Dedifferentiated amniotic fluid mesenchymal stem cell (primary cell): ENCODE results near the gene RCAN3.

Experiments
- DNase-seq: peaks from one replicate; pipeline ENCODE4 v3.0.0-alpha.2; 2016; ENCODE audit errors: extremely low spot score

RCAN3 gene

DNA sequence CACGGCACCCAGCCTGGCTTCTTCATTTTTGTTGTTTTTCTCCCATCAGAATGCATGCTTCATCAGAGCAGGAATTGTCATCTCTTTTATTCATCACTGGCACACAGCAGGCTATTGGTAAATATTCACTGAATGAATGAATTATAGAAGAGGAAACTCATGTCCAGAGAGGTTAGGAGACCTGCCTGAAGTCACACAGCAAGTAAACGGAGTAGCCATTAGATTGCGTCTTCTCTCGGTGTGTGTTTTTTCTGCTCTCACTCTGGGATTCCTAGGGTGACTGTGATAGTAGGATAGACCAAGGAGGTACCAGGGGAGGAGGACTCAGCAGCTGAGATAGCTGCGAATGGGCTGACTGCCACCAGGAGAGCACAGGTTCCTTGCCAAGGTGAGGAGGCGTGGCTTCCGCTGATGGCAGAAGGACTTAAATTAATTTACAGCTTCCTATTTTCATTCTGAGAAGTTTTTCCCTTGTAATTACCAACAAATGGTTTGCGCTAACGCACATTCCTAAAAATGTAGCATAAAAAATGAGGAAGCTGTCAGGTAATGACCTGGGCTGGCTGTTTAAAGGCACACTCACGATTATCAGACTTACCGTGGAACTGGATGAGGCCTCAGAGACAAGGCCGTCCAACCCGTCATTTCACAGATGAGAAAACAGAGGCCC is 48.8 kb downstream of the RCAN3 start:
- no peak for DNase-seq

DNA sequence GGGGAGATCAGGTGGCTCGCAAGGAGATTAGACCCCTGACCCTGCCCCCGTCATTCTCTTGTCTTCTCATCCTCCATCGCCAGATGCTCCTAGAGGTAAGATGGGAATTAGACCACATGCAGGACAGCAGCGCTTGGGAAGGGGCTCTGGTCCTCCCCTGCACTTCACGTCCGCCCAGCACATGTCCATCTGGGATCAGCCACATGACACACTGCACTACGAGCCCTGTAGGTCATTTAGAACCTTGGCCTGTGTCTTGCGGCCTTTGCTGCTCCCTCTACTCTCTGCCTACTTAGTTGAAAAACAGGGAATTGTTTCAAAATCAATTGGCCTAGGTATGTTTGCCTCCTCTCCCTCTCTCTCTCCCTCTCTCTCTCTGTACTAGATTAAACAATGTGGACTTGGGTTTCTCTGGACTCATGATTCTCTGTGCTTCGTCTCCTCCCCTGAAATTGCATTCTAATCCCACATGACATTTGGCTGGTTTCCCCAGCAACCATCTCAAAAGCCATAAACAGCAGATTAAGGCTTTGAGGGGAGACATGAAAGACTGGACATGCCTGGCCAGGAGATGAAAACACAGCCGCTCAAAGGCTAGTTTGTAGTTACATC is 49.4 kb downstream of the RCAN3 start:
- DNase-seq = no peak

DNA sequence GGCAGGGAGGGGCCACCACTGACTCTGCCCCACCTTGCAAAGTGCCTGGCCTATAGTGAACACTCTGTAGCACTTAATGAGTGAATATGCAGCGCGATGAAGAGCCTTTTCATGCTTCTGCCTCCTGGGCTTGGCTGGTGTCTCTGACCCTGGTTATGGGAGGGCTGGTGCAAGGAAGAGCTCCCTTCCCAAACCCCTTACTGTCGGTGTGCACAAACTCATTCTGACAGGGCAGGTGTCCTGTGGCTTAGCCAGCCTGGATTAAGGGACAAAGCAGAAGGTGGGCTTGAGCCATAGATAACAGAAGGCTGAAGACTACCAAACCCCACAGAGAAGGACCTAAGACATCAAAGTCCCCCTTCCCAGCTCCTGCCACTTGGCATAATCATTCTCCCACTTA is 51.3 kb downstream of the RCAN3 start:
- no peak for DNase-seq

DNA sequence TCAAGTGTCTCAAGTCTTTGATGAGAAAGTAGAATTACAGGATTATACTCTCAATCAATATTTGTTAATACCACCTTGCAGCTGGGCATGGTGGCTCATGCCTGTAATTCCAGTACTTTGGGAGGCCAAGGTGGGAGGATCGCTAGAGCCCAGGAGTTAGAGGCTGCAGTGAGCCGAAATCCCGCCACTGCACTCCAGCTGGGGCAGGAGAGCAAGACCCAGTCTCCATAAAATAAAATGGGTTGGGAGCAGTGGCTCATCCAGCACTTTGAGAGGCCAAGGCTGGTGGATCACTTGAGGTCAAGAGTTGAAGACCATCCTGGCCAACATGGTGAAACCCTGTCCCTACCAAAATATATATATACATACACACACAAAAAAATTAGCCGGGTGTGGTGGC is 52.1 kb downstream of the RCAN3 start:
- DNase-seq = no peak

DNA sequence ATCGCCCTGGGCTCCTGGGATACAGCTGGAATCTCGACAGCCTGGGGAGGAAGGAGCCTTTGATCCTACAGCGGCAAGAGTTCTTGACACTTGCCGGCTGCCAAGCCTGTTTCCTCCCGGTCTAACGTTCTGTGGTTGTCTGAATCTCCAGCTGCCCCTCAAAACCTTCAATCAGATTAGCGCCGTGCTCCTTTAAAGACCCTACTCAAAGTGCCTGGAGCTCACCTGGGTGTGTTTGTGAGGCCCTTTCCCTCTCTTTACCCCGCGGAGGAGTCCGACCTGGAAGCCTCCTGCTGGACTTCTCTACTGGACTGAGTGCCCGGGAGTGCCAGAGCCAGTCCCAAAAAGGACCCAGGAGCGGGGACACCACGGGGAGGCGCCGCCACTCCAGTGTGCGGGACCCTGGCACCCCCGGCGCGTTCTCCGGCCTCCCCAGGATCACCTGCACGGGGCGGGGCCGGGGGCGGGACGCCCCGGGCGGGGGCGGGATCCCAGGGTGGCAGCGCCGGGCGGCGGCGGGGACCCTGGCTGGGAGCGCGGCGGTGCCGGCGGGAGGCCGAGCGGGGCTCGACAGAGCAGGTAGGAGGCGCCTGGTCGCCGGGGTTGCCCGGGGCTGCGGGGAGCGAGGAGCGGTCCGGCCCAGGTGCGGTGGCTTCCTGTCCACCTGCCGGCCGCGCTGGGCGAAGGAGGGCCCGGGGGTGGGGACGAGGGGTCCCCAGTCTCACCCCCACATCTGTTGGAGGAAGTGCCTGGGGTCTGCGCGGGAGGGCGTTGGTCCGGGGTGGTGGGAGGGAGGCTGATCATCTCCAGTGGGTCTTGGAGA is 53.2 kb downstream of the RCAN3 start, which contains the start of gene NCMAP:
NCMAP (plus strand) TSS at position 497 of the 823 bp plus-strand sequence. CDS start 39,344 bp downstream, outside the sequence.
- no peak for DNase-seq

DNA sequence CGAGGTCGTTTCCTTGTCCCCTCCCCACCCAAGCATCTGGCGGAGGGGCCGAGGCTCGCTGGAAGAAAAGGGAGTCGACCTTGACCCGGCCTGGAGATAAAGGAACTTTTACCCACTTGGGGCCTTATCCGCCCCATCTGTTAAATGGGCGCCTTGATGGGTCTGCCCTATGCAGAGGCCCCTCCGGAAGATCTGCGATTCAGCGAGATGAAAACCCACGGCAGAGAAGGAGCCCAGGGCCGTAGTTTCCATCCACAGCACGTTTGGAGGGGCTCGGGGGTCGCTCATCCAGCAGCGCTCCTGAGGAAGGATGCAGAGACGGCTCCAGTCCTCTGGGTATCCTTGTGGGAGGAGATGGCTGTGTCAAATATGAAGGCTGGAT is 53.8 kb downstream of the RCAN3 start:
- no peak for DNase-seq

DNA sequence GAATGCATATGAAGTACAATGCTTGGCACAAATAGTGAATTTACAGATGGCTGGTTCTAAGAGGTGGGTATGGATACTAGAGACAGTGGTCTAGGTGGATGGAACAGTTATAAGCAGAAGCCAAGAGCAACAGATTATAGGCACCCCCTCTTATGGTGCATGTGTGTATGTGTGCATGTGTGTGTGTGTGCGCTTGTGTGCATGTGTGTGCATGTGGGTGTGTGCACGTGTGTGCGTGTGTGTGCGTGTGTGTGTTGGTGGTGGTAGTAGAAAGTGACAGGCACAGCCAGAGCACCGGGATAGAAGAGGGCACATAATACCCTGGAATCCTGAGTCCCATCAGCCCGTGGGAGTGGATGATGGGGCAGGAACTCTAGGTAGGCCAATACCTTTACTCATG is 54.6 kb downstream of the RCAN3 start:
- no peak for DNase-seq

DNA sequence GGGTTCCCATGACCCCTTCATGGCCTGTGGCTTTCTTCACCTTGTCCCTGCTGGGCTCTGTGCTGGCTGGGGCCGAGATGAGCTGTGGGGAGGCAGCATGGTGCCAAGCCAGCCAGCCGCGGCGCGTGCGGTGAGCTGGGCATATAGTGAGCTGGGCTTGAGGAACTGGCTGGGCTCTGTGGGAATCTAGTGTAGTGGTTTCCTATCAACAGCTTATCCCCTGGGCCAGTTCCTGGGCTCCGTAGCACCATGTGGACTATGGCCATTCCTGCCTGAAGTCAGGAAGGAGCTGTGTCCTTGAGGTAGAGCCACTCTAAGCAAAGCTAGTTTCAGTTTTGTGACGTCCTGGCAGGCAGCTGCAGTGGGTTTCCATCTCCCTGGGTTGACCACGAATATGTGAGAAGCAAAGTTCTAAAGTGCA is 55.1 kb downstream of the RCAN3 start:
- no peak for DNase-seq

DNA sequence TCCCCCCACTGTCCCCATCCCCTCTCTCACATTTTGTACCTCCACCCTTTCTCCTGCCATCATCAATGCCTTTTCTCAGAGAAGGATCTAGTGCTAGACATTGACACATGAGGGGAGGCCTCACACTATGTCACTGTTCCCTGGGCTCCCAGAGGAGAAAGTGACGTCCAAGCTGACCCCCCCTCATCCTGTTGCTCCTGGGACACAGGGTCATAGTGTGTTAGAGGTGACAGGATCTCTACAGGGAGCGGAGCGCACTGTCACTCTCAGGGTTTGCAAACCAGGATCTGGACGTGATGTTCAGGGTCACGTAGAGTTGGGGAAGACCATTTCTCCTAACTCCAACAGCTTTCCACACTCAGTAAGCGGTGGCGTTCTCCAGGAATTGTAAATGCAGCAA is 55.8 kb downstream of the RCAN3 start:
- no peak for DNase-seq

DNA sequence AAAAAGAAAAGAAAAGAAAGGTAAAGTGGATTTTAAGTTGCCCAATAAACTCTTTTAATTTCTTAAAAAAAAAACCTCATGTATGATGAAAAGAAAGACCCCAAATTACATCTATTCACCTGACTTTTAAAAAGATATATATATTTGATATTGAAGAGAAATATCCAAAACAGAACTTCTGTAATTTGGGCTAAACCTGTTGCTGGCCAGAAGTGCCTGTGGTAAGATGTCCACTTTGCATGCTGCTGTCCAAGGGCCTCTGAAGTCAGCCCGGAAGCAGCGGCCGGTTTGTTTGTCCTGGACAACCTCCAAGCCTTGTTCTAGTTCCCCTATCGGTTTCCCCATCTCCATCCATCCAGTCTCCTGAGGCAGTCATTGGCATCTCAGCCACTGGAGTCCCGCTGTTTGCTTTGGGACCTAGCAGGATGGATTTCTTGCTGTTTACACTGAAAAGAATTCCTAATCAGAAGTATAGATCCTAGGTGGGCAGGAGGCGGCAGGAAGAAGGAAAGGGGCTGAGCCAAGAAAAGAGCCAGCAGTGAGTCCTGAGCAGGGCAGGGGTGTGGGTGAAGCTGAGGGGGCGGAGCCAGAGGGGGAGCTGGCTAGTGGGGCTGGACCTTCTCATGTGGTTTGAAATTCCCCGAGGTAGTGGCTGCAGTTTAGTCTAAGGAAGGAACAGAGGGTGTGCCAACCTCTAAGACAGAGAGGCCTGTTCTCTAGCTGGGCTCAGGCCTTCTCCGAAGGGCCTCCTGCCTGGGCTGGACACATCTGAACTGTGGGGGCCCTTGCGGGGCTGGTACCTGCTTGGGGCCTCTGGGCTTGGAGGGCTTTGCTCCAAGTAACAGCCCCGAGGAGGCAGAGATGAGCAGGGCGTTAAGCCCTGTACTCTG is 56.5 kb downstream of the RCAN3 start:
- DNase-seq = peak; percentile 19

DNA sequence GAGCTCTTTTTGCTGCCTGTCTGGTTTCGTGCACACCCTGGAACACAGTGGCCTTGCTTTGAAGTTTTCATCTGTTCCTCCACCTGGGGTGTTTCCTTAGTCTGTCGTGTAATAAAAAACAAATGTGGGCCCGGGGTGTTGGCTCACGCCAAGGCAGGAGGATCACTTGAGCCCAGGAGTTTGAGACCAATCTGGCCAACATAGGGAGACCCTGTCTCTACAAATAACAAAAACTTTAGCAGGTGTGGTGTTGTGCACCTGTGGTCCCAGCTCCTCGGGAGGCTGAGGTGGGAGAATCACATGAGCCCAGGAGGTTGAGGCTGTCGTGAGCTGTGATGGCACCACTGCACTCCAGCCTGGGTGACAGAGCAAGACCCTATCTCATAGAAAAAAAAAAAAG is 57.7 kb downstream of the RCAN3 start:
- DNase-seq = no peak

DNA sequence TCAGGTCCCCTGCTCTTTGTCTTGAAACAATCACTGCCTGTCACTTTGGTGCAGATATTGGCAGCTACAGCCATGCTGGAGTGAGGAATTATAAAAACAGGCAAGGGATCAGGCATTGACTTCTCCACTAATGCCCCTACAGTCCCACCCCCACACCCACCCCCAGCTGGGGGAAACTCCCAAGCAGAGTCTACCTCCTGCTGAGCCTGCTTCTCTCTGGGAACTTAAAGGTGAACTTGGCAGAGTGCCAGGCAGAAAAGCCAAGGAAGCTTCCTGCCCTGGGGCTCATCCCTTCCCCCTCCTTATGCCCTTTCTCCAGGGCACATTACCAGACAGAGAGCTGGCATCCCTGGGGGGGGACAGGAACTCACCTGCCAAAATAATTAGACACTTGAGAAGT is 60.0 kb downstream of the RCAN3 start:
- DNase-seq = no peak

DNA sequence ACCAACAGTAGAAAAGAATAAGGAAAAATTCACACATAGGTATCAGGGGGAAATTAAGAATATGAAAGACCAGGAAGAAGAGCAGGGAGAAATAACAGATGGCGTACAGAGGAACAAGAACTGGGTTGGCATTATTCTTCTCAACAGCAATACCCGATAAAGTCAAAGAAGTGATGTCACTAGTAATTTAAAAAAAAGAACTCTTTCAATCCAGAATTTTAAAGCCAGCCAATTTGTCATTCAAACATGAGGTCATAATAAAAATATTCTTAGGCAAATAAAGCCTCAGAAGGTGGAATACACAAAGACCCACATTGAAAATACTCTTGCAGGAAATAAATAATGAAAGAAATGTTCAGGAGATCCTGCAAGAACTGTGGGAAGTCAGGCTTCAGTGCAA is 62.1 kb downstream of the RCAN3 start:
- no peak for DNase-seq

DNA sequence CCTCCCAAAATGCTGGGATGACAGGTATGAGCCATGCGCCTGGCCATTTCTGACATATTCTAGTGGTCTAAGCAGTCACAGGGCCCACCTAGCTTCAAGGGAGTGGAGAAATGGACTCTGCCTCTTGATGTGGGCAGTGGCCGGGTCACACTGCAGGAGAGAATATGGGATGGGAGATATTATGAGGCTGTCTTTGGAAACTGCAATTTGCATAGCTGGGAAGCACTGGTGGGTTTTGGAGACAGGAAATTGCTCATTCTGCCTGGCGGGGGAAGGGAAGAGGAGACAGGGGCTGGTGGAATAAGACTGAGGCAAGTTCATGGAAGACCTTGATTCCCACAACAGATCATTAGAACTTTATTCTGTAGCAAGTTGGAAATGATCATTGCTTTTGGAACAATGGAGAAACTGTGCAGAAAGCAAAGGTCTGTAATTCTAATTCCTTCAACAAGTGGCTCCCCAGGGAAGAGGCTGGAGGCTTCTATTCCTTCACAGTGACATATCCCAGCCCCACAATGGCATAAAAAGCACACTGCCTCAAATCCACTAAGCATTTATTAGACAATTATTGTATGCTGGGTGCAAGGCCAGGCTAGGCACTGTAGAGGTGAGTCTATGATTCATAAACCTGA is 63.7 kb downstream of the RCAN3 start:
- no peak for DNase-seq

DNA sequence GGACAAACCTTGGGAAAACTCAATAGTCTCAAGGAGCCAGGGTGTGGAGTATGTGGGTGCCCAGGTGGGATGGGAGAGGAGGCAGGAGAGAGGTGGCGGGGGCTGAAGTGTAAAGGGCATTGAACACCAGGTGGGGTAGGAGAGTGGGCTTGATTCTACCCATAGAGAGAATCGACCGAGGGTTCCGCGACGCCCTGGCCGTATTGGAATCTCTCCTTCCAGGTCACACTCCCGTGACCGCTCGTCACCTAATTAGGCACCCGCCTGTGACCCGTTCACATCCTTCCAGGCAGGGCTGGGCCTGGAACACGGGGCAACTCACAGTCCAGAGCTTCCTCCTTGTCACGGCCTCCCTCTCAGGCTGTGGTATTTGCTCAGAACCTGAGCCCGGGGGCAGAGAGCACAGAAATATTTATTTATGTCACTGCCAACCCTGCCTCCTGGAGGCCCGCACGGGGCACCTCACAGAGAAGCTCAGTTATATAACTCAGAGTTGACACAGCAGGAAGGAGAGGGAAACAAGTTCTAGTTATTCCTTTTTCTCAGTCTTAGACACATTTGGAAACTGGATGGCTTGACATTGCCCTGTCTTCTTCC is 65.3 kb downstream of the RCAN3 start:
- peak; percentile 54 for DNase-seq

DNA sequence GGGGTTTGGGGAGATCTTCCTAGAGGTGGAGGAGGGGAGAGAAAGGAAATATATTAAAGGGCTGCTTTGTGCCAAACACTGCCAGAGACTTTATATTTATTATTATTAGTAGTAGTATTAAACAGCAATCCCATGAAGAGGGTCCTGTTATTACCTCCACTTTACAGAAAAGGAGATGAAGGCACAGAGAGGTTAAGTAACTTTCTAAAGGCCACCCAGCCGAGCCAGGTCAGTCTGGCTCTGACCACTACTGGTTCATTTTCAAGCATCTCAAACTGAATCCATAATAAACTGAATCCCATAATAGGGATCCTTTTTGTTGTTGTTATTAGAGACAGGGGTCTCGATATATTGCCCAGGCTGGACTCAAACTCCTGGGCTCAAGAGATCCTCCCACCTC is 65.8 kb downstream of the RCAN3 start:
- DNase-seq = no peak

DNA sequence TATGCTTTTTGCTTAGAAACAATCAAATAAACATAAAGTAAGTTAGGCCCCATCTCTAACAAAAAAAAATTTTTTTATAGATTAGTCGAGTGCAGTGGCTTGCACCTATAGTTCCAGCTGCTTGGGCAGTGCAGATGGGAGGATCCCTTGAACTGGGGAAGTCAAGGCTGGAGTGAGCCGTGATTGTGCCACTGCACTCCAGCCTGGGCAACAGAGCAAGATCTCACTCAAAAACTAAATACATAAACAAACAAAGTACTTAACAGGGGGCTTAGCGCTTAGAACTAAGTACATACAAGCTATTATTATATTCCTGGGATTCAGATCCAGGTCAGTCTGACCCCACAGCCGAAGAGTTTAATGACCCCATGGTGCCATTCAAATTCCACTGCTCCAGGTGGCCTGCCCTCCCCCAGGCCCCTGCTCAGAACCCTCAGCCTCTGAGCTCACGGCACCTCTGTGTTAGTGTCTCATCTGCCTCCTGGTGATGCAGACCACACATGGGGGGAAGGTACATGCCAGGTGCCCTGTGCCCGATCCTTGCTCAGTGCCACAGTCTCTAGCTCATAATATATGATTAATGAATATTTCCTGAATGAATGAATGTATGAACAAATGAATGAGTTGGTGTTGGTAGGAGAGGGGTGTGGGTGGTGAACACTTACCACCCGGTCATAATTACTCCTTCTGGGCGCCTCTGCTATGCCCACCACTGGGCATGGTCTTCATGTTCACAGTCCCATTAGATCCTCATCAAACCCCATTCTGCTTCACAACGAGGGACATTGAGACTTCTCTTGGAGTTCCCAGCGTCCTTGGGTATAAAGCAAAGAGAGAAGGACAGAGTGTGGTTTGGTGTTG is 67.9 kb downstream of the RCAN3 start:
- DNase-seq = no peak

DNA sequence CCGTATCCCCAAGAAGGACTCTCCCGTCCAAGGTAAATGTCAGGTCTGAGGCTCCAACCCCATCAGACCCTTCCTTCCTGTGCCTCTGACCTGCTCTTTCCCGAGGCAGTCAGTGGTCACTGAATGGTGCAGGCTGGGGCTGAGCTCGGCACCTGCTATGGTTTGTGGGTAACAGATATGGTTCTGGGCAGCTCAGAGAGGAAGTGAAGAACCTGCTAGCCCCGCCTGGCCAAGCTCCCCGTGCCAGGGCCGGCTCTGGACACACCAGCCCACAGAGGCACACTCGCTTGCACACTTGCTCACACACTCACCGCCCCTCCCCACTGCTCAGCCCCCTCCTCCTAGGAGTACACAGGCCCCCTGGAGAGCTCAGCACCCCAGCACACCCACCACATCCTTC is 69.7 kb downstream of the RCAN3 start:
- DNase-seq = no peak

DNA sequence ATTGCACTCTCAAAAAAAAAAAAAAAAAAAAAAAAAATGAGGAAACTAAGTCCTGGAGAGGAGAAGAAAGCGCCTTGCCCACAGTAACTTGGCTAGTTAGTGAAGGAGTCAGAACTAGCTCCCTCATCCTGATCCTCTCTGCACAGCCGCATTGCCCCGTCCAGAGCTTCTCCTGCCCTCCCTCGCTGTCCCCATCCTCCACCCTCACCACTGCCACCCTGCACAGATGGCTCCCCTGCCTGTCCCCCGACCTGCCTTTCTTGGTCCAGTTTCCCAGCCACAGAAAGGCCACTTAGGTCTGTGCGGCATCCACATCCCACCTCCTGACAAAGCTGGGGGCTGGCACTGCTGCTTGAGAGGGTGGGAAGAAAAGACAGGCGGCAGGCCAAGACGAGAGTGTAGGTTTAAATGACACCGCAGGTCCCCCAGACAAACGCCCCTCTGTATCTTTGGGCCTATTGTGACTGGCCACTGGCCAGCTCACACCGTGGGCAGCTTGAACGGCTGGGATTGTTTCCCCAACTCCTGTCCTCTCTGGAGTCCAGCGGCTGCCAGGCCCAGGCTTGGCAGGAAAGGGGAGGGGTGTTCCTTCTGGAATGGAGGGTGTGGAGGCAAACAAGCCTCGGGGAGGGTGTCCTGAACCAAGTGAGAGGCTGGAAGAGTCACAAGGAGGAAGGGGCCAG is 73.4 kb downstream of the RCAN3 start:
- no peak for DNase-seq

DNA sequence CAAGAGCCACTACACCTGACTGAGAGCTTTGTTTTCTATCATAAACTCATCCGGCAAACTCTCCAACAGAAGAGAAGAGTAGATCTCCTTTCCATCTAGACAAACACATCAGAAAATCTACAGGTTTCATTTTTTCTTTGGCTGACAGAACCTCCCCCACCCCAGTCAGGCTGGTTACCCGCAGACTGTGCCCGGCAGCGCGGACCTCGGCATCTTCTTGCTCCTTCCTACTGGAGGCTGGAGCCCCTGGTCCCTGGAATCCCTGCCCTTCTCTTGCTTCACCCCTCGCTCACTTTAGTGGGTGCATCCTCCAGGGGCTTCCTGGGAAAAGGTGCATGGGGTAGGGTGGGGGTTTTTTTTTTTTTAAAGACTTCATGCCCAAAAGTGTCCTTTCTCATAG is 76.2 kb downstream of the RCAN3 start:
- no peak for DNase-seq
